CD14-positive monocyte (primary cell): ENCODE data around the gene LAYN. TPM values are rescaled to one million over a fixed set of nuclear protein-coding genes. Genes with fewer than 3 reads are reported as not detected.
A peak's percentile ranks its signal among the peaks of the same experiment; 100 is the strongest.

Source experiments
- DNase-seq, 3 donors: peaks; one replicate each; pipeline ENCODE4 v3.0.0-alpha.2; 2011 to 2022
- H2AFZ ChIP-seq: 2 replicates; pipeline ENCODE4 v1.6.0; 2012; ENCODE audit warnings: mild to moderate bottlenecking, low read depth, low read length, inconsistent platforms; ENCODE audit not compliant: insufficient read depth, poor library complexity, severe bottlenecking
- H3K27ac ChIP-seq, 2 donors: 1 replicate in 1 of 2; 2 replicates in 1 of 2; pipeline ENCODE4 v1.5.1; 2012 to 2013; ENCODE audit warnings: low read length in 2 of 2, control low read depth in 1 of 2, inconsistent platforms in 1 of 2, low read depth in 1 of 2, mild to moderate bottlenecking in 1 of 2
- H3K27me3 ChIP-seq, 2 donors: one replicate each; pipeline versions ENCODE4 v1.6.0 to v1.6.1; 2011 to 2013; ENCODE audit warnings: low read length in 2 of 2; ENCODE audit not compliant: control insufficient read depth in 2 of 2, insufficient read depth in 2 of 2
- H3K36me3 ChIP-seq, 2 donors: replicated peaks in 1 of 2; 1 replicate in 1 of 2; 2 replicates in 1 of 2; pipeline versions ENCODE4 v1.5.1 to v1.6.1; 2012 to 2013; ENCODE audit warnings: low read length in 2 of 2, control low read depth in 1 of 2, inconsistent platforms in 1 of 2, mild to moderate bottlenecking in 1 of 2; ENCODE audit not compliant: insufficient read depth in 2 of 2, control insufficient read depth in 1 of 2
- H3K4me1 ChIP-seq, 2 donors: 1 replicate in 1 of 2; 2 replicates in 1 of 2; pipeline versions ENCODE4 v1.5.1 to v1.6.1; 2012 to 2013; ENCODE audit warnings: low read length in 2 of 2, control low read depth in 1 of 2, inconsistent platforms in 1 of 2, mild to moderate bottlenecking in 1 of 2, moderate library complexity in 1 of 2; ENCODE audit not compliant: insufficient read depth in 2 of 2, control insufficient read depth in 1 of 2
- H3K4me2 ChIP-seq: replicated peaks from 2 replicates; pipeline ENCODE3; 2012; ENCODE audit warnings: low read length, moderate library complexity, mild to moderate bottlenecking; ENCODE audit not compliant: poor library complexity, severe bottlenecking; ENCODE audit errors: extremely low read depth
- H3K4me3 ChIP-seq, 3 experiments: fragments of 200-600 bp in 1 of 3; sonication (generic) in 1 of 3; replicated peaks in 1 of 3; 1 replicate in 2 of 3; 2 replicates in 1 of 3; pipeline ENCODE4 v1.5.1; 2011 to 2013; ENCODE audit warnings: low read length in 3 of 3, mild to moderate bottlenecking in 3 of 3, control low read depth in 2 of 3, low read depth in 2 of 3, inconsistent platforms in 1 of 3, moderate library complexity in 1 of 3
- H3K79me2 ChIP-seq: 2 replicates; pipeline ENCODE4 v1.6.0; 2012; ENCODE audit warnings: mild to moderate bottlenecking, control low read depth, inconsistent platforms, low read length, moderate library complexity; ENCODE audit not compliant: insufficient read depth
- H3K9ac ChIP-seq: 2 replicates; pipeline ENCODE4 v1.6.0; 2017; ENCODE audit warnings: low read length, mild to moderate bottlenecking; ENCODE audit not compliant: insufficient read depth, poor library complexity, severe bottlenecking
- H3K9me3 ChIP-seq, 2 donors: replicated peaks in 1 of 2; 1 replicate in 1 of 2; 2 replicates in 1 of 2; pipeline versions ENCODE4 v1.5.1 to v1.6.1; 2012 to 2013; ENCODE audit warnings: low read length in 2 of 2, control low read depth in 1 of 2; ENCODE audit not compliant: control insufficient read depth in 1 of 2, insufficient read depth in 1 of 2
- H4K20me1 ChIP-seq: 2 replicates; pipeline ENCODE4 v1.6.0; 2012; ENCODE audit warnings: mild to moderate bottlenecking, low read length, control low read depth, moderate library complexity; ENCODE audit not compliant: insufficient read depth
- H3K27ac Mint-ChIP-seq, 7 donors: one replicate each; pipeline ENCODE4 v1.8.0; 2020; ENCODE audit warnings: mild to moderate bottlenecking in 7 of 7, mixed read lengths in 7 of 7, moderate library complexity in 6 of 7, inconsistent platforms in 2 of 7
- H3K27me3 Mint-ChIP-seq, 3 donors: one replicate each; pipeline ENCODE4 v1.8.0; 2021 to 2022; ENCODE audit warnings: low read depth in 3 of 3, mild to moderate bottlenecking in 3 of 3, mixed read lengths in 3 of 3, moderate library complexity in 3 of 3, inconsistent platforms in 1 of 3
- H3K36me3 Mint-ChIP-seq, 2 donors: one replicate each; pipeline ENCODE4 v1.8.0; 2020; ENCODE audit warnings: mixed read lengths in 2 of 2, inconsistent platforms in 1 of 2, mild to moderate bottlenecking in 1 of 2
- H3K4me1 Mint-ChIP-seq: one replicate; pipeline ENCODE4 v1.8.0; 2020; ENCODE audit warnings: mild to moderate bottlenecking, mixed read lengths
- H3K4me3 Mint-ChIP-seq, 2 donors: one replicate each; pipeline ENCODE4 v1.8.0; 2020; ENCODE audit warnings: mild to moderate bottlenecking in 2 of 2, mixed read lengths in 2 of 2, moderate library complexity in 1 of 2
- H3K9me3 Mint-ChIP-seq, 7 donors: one replicate each; pipeline ENCODE4 v1.8.0; 2020 to 2022; ENCODE audit warnings: mixed read lengths in 7 of 7, mild to moderate bottlenecking in 6 of 7, moderate library complexity in 6 of 7, inconsistent platforms in 2 of 7
- WGBS: methylation state at CpG from one replicate; pipeline ENCODE4 v1.1.5; 2013; ENCODE audit warnings: missing lambda C conversion rate; ENCODE audit not compliant: insufficient coverage; 5-methylcytosine and 5-hydroxymethylcytosine counted together
- intact Hi-C, 2 donors: fragments of 100-400 bp; cut with micrococcal nuclease; formaldehyde crosslinking; loops; one replicate each; pipeline versions ENCODE4 v1.15.0 to v1.15.1; 2023
- polyA plus RNA-seq, 3 donors: library from polyadenylated mRNA; depleted of rRNA in 1 of 3; unstranded in 2 of 3; stranded (reverse) in 1 of 3; fragments of 300-500 nt in 2 of 3; fragments of >200 nt in 1 of 3; fragmentation: Illumina TruSeq in 2 of 3; gene quantifications; 1 replicate in 2 of 3; 2 replicates in 1 of 3; pipeline ENCODE4 v1.2.3, GENCODE V29; 2012 to 2021
- TF ChIP-seq, protein P1 (sequence below): fragments of 200-600 bp; IDR thresholded peaks from one replicate; pipeline ENCODE4 v1.8.0; 2022; ENCODE audit warnings: antibody characterized with exemption, mild to moderate bottlenecking

LAYN gene
- polyA plus RNA-seq, 3 donors: not detected

DNA sequence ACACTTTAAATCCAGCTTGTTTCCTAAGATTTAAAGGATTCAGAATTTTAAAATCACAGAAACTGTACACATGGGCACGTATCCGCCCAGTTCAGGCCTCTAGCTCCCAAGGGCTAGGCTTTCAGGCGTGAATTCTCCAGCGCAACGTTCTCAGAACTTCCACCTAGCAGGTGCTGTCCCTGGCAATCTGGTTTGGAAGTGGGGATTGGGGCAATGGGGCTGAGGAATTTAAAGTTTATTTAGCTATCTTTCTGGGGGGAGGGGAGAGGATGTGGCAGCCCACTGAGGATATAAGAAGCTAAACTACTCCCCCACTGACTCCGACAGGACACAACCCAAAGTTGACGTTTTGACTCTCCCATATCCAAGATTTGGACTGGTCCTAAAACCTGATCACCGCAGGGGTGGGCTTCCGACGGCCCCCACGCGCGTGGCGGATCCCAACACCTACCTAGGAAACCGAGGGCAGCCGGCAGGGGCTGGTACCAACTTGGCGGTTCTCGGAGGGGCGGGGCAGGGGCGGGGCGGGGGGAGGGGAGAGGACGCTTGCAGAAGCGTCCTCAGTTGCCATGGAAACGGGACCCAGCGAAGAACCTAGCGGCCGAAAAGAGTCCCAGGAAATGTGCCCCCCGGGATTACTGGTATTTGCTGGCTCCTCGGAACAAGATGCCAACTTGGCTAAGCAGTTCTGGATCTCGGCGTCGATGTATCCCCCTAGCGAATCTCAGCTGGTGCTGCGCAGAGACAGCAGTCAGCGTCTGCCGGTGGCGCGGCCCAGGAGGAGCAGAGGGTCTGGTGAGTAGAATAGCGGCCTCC, 26.1 kb upstream of the LAYN start, which contains the start of gene HOATZ:
Gene HOATZ, plus strand, starts transcription at position 563 of the 816 bp plus-strand sequence. Its CDS starts 7 bp downstream, at position 570.
- H3K4me2 ChIP-seq: peak within 1 kb of the TSS; percentile 49
- intact Hi-C loops: no loop called here
- H3K27ac ChIP-seq: no peak within 1 kb of the TSS
- H4K20me1 ChIP-seq: no peaks in the 10 kb centered on the region
- DNase-seq: no peak
- H3K36me3 ChIP-seq: no peaks in the 10 kb centered on the region
- no peaks in the 10 kb centered on the region for H3K9me3 ChIP-seq
- H3K9ac ChIP-seq: no peak within 1 kb of the TSS
- Mint-ChIP-seq H3K27me3 (peaks cover 26 to 44% (median 32%) of the 10 kb centered on the region in 3 donors), H3K27ac (peak within 1 kb of the TSS in 1 of 7 donors; percentile 50), H3K4me3 (peak within 1 kb of the TSS in 1 of 2 donors; percentile 82), H3K36me3 (peaks cover 0 to 4% of the 10 kb centered on the region in 2 donors), H3K9me3 (peaks cover 0 to 4% (median 2%) of the 10 kb centered on the region in 7 donors), H3K4me1 (peaks cover 26% of the 10 kb centered on the region)
- 23% methylated on average over 22 of the region's 39 CpGs for WGBS
- H3K4me3 ChIP-seq: peak within 1 kb of the TSS in 1 of 3 experiments; percentile 41
- no peak within 1 kb of the TSS for H2AFZ ChIP-seq
- no peaks in the 10 kb centered on the region for H3K79me2 ChIP-seq
- TF ChIP-seq, protein P1, sequence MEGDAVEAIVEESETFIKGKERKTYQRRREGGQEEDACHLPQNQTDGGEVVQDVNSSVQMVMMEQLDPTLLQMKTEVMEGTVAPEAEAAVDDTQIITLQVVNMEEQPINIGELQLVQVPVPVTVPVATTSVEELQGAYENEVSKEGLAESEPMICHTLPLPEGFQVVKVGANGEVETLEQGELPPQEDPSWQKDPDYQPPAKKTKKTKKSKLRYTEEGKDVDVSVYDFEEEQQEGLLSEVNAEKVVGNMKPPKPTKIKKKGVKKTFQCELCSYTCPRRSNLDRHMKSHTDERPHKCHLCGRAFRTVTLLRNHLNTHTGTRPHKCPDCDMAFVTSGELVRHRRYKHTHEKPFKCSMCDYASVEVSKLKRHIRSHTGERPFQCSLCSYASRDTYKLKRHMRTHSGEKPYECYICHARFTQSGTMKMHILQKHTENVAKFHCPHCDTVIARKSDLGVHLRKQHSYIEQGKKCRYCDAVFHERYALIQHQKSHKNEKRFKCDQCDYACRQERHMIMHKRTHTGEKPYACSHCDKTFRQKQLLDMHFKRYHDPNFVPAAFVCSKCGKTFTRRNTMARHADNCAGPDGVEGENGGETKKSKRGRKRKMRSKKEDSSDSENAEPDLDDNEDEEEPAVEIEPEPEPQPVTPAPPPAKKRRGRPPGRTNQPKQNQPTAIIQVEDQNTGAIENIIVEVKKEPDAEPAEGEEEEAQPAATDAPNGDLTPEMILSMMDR: no peak
- H3K4me1 ChIP-seq: peaks cover 12 to 16% of the 10 kb centered on the region in 2 donors
- peaks cover 27 to 35% of the 10 kb centered on the region in 2 donors for H3K27me3 ChIP-seq

DNA sequence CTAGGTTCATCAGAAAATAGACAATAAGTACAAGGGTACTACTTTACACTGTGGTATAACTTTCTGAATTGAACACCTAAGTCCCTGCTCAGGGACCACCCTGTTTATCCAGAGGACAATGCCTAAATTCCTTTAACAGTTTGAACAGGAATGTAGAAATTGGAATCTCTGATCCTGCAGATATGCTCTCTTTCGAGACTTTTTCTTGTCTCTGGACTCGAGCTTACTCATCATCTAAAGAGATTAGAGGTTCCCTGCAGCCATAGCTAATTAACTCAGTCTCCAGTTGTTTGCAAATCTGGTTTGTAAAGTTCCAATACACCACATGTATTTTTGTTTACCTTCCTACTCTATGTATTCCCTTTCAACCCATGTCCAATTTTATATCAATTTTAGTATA, 24.9 kb upstream of the LAYN start:
- Histone ChIP-seq H3K27ac (no peak overlapping the region), H3K9ac (no peak overlapping the region), H3K4me2 (no peak overlapping the region), H3K4me1 (peaks cover 12 to 16% of the 10 kb centered on the region in 2 donors), H3K9me3 (no peaks in the 10 kb centered on the region), H3K4me3 (no peak overlapping the region), H3K36me3 (no peaks in the 10 kb centered on the region), H3K27me3 (peaks cover 27 to 35% of the 10 kb centered on the region in 2 donors), H2AFZ (no peak overlapping the region), H4K20me1 (no peaks in the 10 kb centered on the region), H3K79me2 (no peaks in the 10 kb centered on the region)
- TF ChIP-seq, protein P1: no peak
- peaks cover 0 to 4% (median 2%) of the 10 kb centered on the region in 7 donors for H3K9me3 Mint-ChIP-seq
- H3K4me3 Mint-ChIP-seq: no peak overlapping the region
- H3K27me3 Mint-ChIP-seq: peaks cover 26 to 43% (median 28%) of the 10 kb centered on the region in 3 donors
- H3K36me3 Mint-ChIP-seq: peaks cover 0 to 4% of the 10 kb centered on the region in 2 donors
- DNase-seq: no peak
- WGBS: 100% methylated on average over 1 of the region's 2 CpGs
- intact Hi-C loops: no loop called here
- no peak overlapping the region for H3K27ac Mint-ChIP-seq
- H3K4me1 Mint-ChIP-seq: peaks cover 26% of the 10 kb centered on the region
